NCI-H345 treated with DMSO at 0.1 percent for 48 hours (cell line): ENCODE results near the gene PGA4.
"Not testable (repeated sequence)": the region's sequence is repeated elsewhere in the genome, so short reads cannot be mapped to it uniquely, and the experiment has no call there.

ENCODE experiments used
- DNase-seq: peaks from one replicate; lab custom pipeline; 2025; ENCODE audit not compliant: unreplicated experiment; lab: John Stamatoyannopoulos, UW

PGA4 gene

GRCh38 chr11:61248071-61248470, 25.9 kb downstream of the PGA4 start:
- not testable (repeated sequence) for DNase-seq

DNA sequence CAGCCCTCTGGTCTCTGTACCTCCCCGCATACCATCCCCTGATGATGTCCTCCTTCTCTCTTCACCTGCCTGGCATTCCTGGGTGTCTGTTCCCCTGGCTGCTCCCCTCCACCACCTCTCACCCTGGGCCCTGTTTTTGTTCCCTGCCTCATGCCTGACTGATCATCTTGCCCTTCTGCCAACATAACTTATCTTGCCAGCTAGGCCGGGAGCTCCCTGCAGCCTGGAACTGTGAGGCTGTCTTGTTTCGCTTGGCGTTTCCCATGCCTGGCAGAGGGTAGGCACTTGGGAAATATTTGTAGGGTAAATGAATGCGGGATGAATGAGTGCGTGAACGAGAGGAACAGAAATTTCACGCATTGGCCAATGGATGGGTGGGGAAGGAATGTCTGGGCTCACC, 27.1 kb downstream of the PGA4 start:
- not testable (repeated sequence) for DNase-seq

DNA sequence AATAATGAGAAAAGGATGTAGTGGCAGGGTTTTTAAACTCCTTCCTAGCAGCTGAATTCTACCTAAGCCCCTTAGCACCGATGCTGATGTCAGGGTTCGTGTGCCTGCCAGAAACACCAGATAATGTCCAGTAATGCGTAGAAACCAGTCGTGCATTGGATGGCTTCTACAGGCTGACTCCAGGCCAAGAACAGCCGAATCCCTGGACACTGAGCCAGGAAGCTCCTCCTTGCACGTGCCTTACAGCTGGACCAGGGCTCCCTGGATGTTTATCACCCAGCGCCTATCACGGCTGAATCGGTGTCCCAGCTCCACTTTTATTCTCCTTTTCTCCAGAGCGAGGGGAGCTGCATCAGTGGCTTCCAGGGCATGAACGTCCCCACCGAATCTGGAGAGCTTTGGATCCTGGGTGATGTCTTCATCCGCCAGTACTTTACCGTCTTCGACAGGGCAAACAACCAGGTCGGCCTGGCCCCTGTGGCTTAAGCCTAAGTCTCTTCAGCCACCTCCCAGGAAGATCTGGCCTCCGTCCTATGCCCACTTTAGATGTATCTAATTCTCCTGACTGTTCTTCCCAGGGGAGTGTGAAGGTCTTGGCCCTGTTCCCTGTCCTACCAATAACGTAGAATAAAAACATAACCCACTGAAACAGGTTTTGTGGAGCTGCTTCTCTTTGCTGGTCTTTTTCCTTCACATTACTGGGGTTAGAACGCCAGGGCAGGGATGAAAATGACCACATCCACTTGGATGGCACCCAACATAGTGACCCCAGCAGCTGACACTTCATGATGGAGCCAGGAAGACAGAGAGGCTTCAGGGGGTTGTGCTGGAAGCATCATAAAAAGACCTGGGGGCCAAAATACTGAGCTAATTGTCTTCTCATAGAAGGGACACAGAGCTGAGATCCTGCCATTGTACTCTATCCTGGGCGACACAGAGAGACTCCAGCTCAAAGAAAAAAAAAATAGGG, 28.9 kb downstream of the PGA4 start:
- not testable (repeated sequence) for DNase-seq

DNA sequence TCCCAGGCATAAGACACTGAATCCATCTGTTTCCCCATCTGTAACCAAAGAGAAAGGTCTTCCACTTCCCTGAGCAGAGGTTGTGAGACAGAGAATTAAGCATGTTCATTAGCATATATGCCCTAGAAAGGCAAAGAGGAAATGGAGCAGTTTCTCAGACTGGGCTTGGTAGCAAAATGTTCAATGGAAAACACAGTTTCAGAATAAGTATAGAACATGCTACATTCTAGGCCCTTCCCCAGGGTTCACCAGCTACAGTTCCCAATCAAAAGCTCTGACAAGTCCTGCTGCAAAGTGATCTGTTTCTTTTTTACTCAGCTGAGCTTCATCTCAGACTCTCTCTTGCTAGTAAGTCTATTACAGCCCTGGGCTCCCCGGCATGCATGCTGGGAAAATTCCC, 30.2 kb downstream of the PGA4 start:
- DNase-seq: not testable (repeated sequence)

DNA sequence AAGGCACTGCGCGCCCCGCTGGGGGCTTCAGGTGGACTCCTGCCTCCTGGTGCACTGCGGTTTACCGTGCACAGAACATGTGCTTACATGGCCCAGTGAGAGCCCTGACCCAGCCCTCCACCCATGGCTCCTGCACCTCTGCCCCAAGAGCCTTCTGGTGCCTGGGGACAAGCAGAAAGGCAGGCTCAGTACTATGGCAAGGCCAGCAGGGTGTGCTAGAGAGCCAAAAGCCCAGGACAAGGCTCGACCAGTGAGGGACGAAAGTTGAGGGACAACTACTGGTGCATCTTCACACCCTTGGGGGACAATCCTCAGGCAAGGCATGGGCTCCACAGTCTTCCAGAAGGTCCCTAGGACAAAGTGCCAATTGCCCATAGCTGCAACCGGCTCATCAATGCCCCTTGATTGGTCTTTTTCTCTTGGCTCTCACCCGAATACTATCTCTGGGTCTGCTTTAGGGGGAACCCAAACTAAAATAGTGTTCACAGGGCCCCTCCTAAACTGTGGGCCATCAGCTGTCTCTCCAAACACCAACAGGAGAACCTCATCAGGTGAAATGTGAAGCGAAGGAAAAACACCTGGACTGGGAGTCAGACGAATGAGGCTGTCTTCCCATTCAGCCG, 32.4 kb downstream of the PGA4 start:
- peak; percentile 33 for DNase-seq

GRCh38 chr11:61256710-61257482, 34.7 kb downstream of the PGA4 start:
- DNase-seq: no peak

GRCh38 chr11:61258546-61258945, 36.4 kb downstream of the PGA4 start:
- DNase-seq: no peak

GRCh38 chr11:61259363-61259762, 37.2 kb downstream of the PGA4 start:
- no peak for DNase-seq

GRCh38 chr11:61264371-61264770, 42.2 kb downstream of the PGA4 start:
- DNase-seq: no peak

- DNase-seq: no peak
Observed at GRCh38 chr11:61264795-61265194, 42.6 kb downstream of the PGA4 start.

- no peak for DNase-seq
Observed at GRCh38 chr11:61265357-61265756, 43.2 kb downstream of the PGA4 start.

DNA sequence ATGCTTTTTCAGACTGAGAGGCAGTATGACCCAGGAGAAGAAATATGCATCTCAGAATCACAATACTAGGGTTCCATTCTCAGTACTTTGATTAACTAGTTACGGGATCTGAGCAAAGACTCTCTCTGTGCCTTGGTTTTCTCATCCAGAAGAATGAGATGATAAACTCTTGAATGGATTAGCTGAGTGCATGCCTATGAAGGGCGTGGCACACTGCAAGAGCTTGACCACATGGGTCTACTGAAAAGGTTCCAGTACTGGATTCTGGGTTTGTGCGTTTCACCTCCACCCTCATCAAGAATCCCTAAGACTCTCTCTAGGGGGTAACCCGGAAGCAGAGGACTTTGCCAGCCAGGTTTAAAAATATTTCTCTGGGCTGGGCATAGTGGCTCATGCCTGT, 44.5 kb downstream of the PGA4 start:
- no peak for DNase-seq

GRCh38 chr11:61267437-61267841, 45.3 kb downstream of the PGA4 start:
- no peak for DNase-seq

- DNase-seq: no peak
Observed at GRCh38 chr11:61268588-61269250, 46.6 kb downstream of the PGA4 start.

GRCh38 chr11:61270354-61271076, 48.4 kb downstream of the PGA4 start:
- DNase-seq: no peak

DNA sequence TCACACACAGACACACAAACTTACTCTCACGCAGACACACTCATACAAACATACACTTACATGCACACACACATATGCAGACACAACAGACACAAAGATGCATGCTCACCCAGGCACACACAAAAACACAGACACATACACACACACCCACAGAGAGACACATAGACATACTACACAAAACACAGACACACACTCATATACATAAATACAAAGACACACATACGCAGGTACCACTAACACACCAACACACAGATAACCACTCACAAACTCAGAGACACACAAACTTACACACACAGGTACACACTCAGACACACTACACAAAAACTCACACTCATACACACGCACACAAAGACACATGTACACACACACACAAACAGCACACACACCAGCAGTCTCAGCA, 50.6 kb downstream of the PGA4 start:
- no peak for DNase-seq

GRCh38 chr11:61273178-61274078, 51.3 kb downstream of the PGA4 start:
- DNase-seq: peak; percentile 37

GRCh38 chr11:61274084-61274483, 51.9 kb downstream of the PGA4 start:
- DNase-seq: no peak

GRCh38 chr11:61275191-61275590, 53.0 kb downstream of the PGA4 start:
- DNase-seq: no peak
